HG03066 (cell line): ENCODE measurements around the gene STXBP4.

ENCODE experiments used
- ATAC-seq: cut with Tn5 transposase; IDR thresholded peaks from one replicate; pipeline ENCODE4 v1.9.1; 2021; ENCODE audit warnings: low read depth; ENCODE audit not compliant: unreplicated experiment

STXBP4 gene

DNA sequence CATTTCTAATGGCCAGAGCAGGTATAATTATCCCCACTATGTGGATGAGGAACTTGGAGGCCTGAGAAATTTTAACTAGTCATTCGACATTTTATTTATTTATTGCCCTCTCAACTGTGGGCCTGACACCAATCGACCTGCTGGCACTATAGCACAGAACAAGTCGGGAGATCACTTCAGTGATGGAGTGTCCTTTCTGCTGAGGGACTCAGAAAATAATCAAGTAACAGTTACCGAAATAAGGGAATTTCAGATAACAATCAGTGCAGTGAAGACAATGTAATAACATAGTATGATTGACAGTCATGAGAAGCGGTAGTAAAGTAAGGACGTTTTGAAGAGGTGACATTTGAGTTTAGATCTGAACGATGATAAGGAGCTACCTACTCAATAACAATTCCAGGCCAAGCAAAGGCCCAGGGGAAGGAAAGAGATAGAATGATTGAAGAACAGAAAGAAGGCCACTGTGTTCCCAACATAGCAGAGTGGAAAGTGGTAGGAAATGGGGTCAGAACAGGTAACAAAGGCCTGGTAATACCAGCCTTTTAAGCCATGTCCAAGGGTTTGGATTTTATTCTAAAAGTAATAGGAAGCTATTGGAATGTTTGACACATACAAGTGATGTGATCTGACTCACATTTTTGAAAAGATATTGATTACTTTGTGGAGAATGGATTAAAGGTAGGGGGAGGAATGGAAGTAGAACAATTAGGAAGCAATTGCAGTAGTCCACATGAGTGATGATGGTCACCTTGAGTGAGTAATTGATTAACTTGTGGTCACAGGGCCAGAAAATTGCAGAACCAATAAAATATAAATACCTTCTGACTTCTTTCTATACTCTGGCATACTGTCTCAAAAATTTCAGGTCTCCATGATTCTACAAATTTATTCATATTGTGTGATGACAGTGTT, 1.4 kb downstream of the STXBP4 start:
- no peak for ATAC-seq

DNA sequence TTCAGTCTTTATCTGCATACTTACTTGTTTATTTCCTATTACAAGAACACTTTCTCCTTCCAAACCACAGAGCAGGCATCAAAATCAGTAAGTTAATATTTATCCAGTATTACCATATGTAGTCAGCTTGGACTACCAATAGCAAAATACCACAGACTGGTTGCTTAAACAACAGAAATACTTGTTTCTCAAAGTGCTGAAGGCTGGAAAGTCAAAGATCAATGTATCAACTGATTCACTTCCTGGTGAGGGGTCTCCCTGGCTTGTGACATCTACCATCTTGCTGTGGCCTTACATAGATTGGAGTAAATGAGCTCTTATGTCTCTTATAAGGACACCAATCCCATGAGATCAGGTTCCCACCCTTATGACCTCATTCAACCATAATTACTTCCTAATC, 2.6 kb downstream of the STXBP4 start:
- ATAC-seq = no peak

DNA sequence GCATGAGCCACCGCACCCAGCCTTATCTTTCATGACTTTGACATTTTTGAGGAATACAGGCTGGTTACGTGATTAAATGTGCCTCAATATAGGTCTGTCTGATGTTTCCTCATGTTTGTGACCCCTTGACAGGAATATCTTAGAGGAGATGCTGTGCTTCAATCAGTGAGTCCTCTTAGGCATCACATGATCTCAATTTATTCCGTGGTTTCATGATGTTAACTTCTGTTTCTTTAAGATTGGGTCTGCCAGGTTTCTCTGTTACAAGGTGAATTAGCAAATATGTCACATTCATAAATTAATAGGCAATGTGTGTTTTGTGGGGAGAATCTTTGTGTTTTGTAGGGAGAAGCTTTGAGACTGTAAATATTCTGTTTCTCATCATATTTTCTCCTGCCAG, 3.3 kb downstream of the STXBP4 start:
- no peak for ATAC-seq

DNA sequence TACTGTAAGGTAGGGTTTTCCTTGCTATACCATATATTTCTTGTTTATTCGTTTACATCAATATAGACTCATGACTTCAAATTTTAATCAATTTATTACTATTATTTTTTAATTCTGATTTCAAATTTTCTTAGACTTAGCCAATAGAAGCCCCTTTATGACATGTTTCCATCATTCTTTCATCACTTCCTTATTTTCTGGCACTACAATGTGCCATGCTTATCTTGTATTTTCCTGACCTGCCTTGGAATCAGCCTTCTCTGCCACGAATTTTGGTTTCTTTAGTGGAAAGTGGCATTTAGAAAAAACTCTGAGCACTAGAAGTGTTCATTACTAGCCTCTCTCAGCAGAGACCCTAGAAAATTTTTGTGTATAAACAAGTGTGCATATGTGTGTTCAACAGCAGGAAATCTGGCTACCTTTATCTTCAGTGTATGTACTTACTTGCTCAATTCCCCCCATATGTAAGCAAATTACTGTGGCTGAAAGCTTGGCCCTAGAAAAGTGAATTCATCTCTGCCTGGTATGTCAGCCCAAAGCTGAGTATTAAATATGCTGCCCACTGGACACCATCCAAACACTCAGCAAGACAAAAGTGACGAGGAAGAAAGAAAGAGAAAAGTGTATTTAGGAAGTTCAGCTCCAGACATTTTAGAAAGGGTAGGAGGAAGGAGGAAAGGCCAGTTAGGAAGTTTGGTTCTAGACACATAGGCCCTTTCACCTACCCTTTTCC, 4.0 kb downstream of the STXBP4 start:
- no peak for ATAC-seq

DNA sequence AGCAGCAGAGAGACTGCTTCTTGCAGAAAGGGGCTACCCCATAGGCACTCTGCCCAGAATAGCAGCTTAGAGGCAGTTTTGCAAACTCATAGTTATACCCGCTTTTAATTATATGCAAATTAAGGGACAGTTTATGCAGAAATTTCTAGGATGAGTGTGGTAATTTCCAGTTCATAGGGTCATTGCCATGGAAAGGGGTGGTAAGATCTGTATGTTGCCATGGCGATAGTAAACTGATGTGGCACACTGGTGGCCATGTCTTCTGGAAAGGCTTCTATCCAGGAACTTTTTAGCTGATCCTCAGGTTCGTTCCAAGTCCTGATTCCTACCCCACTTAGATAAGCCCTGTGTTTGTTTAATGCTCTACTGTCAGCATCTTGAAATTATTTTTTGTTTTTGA, 6.2 kb downstream of the STXBP4 start:
- no peak for ATAC-seq

DNA sequence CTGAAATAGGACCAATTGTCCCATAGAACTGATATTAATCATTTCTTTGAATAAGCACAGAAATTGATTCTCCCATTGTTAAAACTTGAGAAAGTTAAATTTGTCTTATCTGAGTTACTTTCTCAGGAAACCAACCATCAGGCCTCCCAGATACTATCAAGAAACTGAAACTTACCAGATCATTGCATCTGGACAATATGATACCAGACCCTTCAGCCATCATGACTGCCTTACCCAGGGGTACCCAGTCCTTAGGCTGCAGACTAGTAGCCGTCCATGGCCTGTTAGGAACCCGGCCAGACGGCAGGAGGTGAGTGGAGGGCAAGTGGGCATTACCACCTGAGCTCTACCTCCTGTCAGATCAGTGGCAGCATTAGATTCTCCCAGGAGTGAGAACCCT, 7.8 kb downstream of the STXBP4 start:
- ATAC-seq = no peak

DNA sequence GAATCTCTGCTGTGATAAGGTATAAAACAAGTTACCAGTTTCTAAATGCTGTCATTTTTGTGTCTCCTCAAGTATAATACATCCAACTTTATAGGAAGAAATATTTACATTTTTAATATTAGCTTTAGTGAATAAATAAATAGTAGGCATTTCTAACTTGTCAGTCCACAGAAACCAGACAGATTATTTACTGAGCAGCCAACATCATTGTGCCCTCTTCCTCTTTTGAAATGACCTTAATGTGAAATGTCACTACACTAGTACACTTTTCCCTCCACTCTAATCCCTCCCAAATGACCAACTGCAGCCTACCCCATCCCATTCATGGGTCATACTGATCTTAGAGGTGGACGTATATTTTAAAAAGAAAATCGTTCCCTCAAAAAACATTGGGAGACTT, 9.2 kb downstream of the STXBP4 start:
- no peak for ATAC-seq

DNA sequence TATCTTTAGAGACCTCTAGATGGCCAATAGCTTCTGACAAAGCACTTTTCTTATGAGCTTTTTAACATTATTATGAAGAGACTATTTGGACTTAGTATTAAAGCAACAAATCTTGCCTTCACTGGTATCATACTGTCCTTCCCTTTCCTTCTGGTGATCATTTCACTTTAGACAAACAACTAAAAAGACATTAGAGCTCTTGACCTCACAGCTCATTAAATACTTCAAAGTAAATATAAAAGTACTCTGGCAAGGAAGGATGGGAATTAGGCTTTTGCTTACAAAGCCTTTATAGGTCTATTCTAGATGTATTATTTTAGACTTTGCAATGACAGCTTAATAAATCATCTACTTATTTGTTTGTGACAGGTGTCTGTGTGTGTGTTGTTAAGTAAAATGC, 11.1 kb downstream of the STXBP4 start:
- ATAC-seq = no peak

DNA sequence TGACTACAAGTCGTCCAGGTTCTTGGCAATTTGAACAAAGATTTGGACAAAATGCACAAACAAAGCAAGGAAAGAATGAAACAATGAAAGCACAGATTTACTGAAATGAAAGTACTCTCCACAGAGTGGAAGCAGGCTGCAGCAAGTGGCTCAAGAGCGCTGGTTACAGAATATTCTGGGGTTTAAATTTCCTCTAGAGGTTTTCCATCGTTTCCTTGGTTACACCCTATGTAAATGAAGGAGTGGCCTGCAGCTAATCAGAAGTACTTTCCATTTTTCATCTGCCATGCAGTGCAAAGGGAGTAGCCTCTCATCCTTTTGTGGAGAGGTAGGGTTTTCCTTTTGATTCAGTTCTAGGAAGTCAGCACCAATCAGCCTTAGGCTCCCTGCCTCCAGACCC, 11.8 kb downstream of the STXBP4 start:
- ATAC-seq = no peak

DNA sequence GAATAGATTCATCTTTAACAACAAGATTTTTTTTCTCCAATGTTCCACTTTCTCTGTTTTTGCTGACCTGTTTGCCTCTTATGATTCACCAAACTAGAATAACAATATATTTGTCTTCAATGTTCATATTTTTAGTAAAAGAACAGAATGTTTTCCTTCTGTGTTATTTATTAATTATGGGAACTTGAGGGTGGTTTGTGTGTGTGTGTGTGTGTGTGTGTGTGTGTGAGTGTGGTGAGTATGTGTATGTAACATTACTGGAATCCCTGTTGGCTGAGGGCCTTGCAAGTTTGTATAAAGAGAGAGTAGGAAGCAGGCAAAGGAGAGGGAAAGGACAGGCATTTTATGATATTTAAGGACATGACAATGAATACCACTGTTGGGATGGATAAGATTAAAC, 13.8 kb downstream of the STXBP4 start:
- no peak for ATAC-seq

DNA sequence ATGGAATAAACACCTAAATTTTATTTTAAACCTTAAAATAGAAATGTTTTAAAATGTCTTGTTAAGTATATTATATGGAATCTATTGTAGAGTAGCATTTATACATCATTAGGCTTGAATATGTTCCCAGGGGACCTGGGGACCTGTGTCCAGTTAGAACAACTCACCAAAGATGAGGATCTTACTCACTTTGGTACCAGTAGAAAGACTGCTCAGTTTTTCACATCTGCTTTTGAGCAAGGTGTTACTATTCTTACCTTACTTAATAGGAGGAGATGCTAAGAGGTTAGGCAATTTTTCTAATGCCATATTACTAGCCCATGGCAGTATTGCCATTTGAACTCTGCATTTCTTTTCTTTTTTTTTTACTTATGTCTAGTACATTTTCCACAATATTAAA, 14.7 kb downstream of the STXBP4 start:
- ATAC-seq = no peak

DNA sequence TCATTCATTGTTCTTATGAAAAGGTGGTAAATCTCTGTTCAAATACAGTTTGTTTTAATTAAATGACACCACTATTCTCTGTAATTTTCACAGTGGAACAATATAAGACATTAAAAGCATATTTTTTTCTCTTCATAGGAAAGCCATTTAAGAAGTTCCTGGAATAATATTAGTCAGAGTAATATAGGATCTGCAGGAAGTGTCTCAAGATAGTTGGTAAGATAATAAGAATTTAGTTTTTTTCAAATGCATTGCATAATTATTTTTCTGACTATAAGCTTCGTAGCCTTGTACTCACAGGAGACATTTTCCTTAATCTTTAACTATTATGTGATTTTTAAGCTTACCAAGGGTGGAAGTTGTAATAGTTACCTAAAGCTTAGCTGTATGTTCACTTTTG, 16.9 kb downstream of the STXBP4 start:
- no peak for ATAC-seq

DNA sequence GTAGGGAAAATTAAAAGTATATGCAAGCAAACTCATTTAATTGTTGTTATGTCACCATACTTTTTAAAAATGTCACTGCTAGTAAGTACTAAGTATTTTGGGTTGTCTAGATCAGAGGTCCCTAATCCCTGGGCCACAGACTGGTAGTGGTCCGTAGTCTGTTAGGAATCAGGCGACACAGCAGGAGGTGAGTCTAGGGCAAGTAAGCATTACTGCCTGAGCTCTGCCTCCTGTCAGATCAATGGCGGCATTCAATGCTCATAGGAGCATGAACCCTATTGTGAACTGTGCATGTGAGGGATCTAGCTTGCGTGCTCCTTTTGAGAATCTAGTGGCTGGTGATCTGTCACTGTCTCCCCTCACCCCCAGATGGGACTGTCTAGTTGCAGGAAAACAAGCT, 21.6 kb downstream of the STXBP4 start:
- no peak for ATAC-seq

DNA sequence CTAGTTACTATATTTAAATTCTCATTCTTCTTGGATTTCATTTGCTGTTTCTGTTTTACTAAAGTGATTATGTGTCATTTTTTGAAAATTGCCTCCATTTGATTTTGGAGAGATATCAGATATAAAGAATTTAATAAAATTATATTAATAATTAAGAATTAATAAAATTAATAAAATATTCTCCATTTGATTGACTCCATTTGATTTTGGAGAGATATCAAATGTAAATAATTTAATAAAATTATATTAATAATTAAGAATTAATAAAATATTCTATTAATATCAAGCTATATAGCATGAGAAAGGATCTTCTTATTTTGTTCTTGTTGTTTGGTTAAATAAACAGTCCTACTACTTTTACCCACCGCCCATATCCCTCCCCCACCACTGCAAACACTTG, 23.0 kb downstream of the STXBP4 start:
- ATAC-seq = no peak

DNA sequence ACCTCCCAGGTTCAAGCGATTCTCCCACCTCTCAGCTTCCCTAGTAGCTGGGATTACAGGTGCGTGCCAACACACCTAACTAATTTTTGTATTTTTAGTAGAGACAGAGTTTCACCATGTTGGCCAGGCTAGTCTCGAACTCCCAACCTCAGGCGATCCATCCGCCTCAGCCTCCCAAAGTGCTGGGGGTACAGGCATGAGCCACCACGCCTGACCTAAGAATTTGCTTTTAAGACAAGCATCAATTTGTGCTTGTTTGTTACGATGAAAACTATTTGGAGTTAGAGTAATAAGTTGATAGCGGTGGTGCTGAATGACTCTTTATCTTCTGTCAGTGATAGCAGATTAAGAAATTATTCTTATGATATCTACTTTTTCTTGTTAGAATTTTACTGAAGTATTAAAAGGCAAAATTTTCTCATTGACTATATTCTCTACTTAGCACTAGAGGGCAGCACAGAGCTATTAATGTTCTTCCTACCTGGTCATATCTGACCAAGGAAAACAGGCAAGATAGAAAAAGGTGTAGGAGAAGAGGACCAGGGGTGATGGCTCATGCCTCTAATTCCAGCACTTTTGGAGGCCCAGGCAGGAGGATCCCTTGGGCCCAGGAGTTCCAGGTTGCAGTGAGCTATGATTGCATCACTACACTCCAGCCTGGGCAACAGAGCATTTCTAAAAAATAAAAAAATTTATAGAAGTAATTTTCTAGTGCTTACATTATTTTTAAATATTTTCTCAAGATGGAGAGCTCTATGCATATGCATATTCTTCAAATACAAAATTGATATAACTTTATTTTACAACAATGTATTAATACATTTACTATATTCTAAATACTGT, 24.5 kb downstream of the STXBP4 start:
- ATAC-seq = no peak

DNA sequence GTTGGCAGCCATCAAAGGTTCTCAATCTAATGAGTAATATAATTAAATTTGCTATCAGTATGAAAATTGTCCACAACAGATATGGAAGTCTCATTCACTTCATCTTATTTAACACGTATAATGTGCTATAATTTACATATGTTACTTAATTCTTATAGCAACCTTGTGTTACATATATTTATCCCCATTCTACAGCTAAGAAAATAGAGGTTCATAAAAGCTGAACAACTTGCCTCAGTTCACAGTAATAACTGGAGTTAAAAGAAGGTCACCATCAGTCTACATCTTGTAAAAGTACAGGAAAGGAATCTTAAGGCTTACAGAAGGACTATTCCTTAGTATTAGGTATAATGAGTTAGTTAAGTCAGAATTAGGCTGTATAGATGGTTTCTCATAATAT, 27.9 kb downstream of the STXBP4 start:
- no peak for ATAC-seq

DNA sequence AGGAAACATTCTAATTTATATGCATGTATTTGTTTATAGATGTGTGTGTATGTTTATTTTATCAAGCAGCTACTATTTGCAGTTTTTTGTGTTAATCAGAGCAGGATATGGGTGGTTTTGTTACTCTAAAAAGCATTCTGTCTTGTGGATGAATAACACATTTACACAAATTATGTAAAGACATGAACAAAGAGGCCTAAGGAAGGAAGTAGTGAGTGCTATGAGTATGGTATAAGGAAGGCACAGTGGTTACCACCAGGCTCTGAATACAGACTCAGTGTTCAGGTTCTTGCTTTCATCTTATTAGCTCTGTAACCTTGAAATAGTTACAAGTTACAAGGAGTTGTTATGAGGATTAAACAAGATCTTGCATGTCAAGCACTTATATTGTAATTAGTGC, 33.9 kb downstream of the STXBP4 start:
- no peak for ATAC-seq

DNA sequence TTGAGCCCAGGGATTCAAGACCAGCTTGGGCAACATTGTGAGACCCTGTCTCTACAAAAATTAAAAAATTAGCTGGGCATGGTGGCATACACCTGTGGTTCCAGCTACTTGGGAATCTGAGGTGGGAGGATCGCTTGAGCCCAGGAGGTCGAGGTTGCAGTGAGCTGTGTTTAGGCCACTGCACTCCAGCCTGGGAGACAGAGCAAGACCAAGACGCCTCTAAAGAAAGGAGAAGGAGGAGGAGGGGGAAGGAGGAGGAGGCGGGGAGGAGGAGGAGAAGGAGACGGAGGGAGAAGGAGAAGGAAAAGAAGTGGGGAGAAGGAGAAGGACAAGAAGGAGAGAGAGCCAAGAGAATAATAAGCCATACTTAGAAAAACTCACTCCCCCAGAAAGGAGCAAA, 35.9 kb downstream of the STXBP4 start:
- ATAC-seq = no peak

DNA sequence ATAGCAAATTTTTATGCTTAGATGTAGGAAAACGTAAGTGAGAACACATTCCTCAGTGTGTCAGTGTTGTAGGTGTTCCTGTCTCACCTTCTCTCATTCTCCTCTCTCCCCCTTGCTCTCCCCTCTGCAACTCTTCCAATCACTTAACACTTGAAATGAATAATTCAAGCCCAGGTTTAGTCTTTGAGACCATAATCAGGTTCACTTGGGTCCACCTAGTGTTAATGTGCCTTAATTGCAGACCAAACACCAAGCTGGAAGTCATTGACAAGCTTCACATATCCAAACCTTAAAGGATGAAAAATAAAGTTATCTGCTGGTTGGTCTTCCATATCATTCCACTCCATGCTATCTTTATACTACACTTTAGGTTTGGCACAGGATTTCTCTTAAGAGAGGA, 37.0 kb downstream of the STXBP4 start:
- peak; percentile 60 for ATAC-seq

DNA sequence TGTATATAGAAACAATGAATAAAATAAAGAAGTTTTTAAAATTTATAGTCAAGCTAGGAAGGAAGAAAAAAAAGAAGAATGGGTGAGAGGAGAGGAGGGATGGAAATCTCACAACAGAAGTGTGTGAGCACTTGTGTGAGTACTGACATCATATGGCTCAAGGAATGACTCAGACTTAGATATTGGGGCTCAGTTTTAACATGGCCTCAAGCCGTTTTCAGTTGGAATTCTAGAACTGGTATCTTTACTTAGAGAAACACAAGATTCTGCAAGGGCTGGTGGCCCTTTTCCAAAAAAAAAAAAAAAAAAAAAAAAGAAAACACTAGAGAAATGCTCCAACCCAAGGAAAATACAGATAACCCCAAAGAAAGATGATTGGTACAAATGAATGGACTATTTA, 55.1 kb downstream of the STXBP4 start:
- ATAC-seq = no peak

DNA sequence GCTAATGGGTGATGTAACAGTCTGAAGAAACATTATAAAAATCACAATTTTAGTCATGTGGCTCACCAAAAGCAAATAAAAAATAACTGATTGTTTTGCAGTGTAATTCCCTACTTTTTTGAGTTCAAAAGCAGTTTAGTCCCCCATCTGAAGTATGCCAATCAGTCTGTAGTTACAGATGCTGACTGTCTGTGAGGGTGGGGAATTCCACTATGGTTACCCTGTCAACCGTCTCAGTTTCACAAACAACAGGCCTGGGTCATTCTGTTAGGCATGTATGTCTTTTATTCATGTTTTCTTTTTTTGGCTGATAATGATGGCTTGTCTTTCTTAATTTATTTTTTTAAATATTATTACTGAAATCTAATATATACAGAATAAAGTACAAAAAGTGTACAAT, 69.3 kb downstream of the STXBP4 start:
- ATAC-seq = peak; percentile 98
